Smooth muscle cell (in vitro differentiated cells): ENCODE data around the gene ANKRD39. TPM values are rescaled to one million over a fixed set of nuclear protein-coding genes. Genes with fewer than 3 reads are reported as not detected.

Source experiments
- DNase-seq: peaks from one replicate; lab custom pipeline; 2025; ENCODE audit not compliant: unreplicated experiment; lab: John Stamatoyannopoulos, UW
- H2AFZ ChIP-seq: fragments of 200-600 bp; sonication (generic); 2 replicates; pipeline ENCODE4 v1.6.0; 2016; ENCODE audit warnings: antibody characterized with exemption, low read depth, mild to moderate bottlenecking
- H3F3A ChIP-seq: fragments of 200-600 bp; sonication (generic); 2 replicates; pipeline ENCODE4 v1.6.0; 2017; ENCODE audit warnings: antibody characterized with exemption, low read depth
- H3K27ac ChIP-seq: fragments of 200-600 bp; sonication (generic); 2 replicates; pipeline ENCODE4 v1.5.1; 2016; ENCODE audit warnings: low read depth, mild to moderate bottlenecking
- H3K27me3 ChIP-seq: fragments of 200-600 bp; sonication (generic); 2 replicates; pipeline ENCODE4 v1.6.1; 2016; ENCODE audit warnings: low read depth, mild to moderate bottlenecking
- H3K36me3 ChIP-seq: fragments of 200-600 bp; sonication (generic); 2 replicates; pipeline ENCODE4 v1.5.1; 2016; ENCODE audit warnings: low read depth
- H3K4me1 ChIP-seq: fragments of 200-600 bp; sonication (generic); 2 replicates; pipeline ENCODE4 v1.5.1; 2016; ENCODE audit warnings: low read depth
- H3K4me2 ChIP-seq: fragments of 200-600 bp; sonication (generic); 2 replicates; pipeline ENCODE4 v1.6.0; 2016; ENCODE audit warnings: mild to moderate bottlenecking
- H3K4me3 ChIP-seq: fragments of 200-600 bp; sonication (generic); 2 replicates; pipeline ENCODE4 v1.5.1; 2016; ENCODE audit warnings: mild to moderate bottlenecking
- H3K79me2 ChIP-seq: fragments of 200-600 bp; sonication (generic); 2 replicates; pipeline ENCODE4 v1.6.0; 2016; ENCODE audit warnings: low read depth, mild to moderate bottlenecking
- H3K9ac ChIP-seq: fragments of 200-600 bp; sonication (generic); 2 replicates; pipeline ENCODE4 v1.6.0; 2016; ENCODE audit warnings: low read depth
- H3K9me3 ChIP-seq: fragments of 200-600 bp; sonication (generic); replicated peaks from 2 replicates; pipeline ENCODE4 v1.5.1; 2016; ENCODE audit warnings: low read depth
- H4K20me1 ChIP-seq: fragments of 200-600 bp; sonication (generic); 2 replicates; pipeline ENCODE4 v1.6.0; 2016; ENCODE audit warnings: low read depth
- WGBS: methylation state at CpG from one replicate; pipeline ENCODE4 v1.1.7; 2016; ENCODE audit warnings: low lambda C conversion rate; 5-methylcytosine and 5-hydroxymethylcytosine counted together
- polyA plus RNA-seq: library from polyadenylated mRNA; unstranded; fragments of >200 nt; fragmentation: Nextera tagmentation; extraction: Ambion mirVana; gene quantifications from 2 replicates; pipeline ENCODE4 v1.2.1, GENCODE V29; 2016
- total RNA-seq: library from RNA; depleted of rRNA; stranded (reverse); fragments of >200 nt; gene quantifications from 2 replicates; pipeline ENCODE4 v1.2.3, GENCODE V29; 2014
- TF ChIP-seq, protein P1 (sequence below): fragments of 200-600 bp; sonication (generic); IDR thresholded peaks from 2 replicates; pipeline ENCODE4 v1.5.1; 2017; ENCODE audit warnings: borderline replicate concordance, mild to moderate bottlenecking, antibody characterized with exemption; ENCODE audit not compliant: insufficient read depth, poor library complexity, severe bottlenecking

Gene ANKRD39
- total and polyA plus RNA-seq, 2 experiments from 2014 or later, result 7.9 to 16.5 TPM

DNA sequence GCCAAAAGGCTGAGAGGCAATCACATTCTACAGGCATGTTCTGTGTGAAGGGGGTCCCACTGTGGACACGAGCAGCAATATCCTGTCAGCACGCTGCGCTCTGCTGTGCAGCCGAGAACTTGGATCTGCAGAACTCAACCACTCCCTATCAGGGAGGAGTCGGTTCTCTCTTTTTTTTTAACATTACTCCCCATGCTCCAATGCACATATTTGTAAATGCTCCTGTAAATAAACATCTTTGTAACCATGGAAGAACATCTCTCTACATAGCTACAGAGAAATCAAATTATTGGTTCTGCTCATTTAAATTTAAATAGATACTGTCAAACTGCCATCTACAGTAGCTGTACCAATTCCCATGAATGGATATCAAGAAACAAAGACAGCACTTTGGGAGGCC lies 11.0 kb downstream of the ANKRD39 start:
- no peaks in the 10 kb centered on the region for H3K79me2 ChIP-seq
- WGBS, result 98% methylated on average over 5 of the region's 5 CpGs
- no peaks in the 10 kb centered on the region for H4K20me1 ChIP-seq
- TF ChIP-seq, protein P1, sequence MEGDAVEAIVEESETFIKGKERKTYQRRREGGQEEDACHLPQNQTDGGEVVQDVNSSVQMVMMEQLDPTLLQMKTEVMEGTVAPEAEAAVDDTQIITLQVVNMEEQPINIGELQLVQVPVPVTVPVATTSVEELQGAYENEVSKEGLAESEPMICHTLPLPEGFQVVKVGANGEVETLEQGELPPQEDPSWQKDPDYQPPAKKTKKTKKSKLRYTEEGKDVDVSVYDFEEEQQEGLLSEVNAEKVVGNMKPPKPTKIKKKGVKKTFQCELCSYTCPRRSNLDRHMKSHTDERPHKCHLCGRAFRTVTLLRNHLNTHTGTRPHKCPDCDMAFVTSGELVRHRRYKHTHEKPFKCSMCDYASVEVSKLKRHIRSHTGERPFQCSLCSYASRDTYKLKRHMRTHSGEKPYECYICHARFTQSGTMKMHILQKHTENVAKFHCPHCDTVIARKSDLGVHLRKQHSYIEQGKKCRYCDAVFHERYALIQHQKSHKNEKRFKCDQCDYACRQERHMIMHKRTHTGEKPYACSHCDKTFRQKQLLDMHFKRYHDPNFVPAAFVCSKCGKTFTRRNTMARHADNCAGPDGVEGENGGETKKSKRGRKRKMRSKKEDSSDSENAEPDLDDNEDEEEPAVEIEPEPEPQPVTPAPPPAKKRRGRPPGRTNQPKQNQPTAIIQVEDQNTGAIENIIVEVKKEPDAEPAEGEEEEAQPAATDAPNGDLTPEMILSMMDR, result no peak
- H3K27me3 ChIP-seq, result no peaks in the 10 kb centered on the region
- H3K9ac ChIP-seq, result no peak overlapping the region
- no peaks in the 10 kb centered on the region for H3K36me3 ChIP-seq
- H3K27ac ChIP-seq, result no peak overlapping the region
- no peak overlapping the region for H3K4me3 ChIP-seq
- H3F3A ChIP-seq, result no peaks in the 10 kb centered on the region
- H3K9me3 ChIP-seq, result no peaks in the 10 kb centered on the region
- DNase-seq, result no peak
- H3K4me1 ChIP-seq, result no peaks in the 10 kb centered on the region
- no peak overlapping the region for H2AFZ ChIP-seq
- no peak overlapping the region for H3K4me2 ChIP-seq

DNA sequence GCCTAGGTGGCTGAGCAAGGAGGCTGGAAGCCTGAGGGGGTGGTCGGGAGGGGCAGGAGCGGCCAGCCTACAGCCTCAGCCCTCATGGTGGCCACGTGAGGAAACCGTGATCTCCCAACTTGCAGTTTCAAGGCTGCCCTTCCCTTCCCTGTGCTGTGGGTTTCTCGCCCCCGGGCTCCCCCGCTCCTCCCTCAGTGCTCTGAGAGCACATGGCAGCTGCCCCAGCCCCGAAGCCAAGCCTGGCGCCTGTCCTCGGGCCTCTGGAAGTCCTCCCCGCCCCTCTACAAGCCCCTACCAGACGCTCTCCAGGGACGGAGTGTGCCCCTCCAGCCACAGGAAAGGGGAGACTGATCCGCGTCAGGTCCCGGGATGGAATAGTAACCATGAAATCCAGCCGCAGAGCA lies 13.4 kb downstream of the ANKRD39 start:
- Histone ChIP-seq H3K79me2 (no peaks in the 10 kb centered on the region), H4K20me1 (no peaks in the 10 kb centered on the region), H3K9me3 (no peaks in the 10 kb centered on the region), H2AFZ (no peak overlapping the region), H3K27ac (no peak overlapping the region), H3K4me3 (no peak overlapping the region), H3K36me3 (no peaks in the 10 kb centered on the region), H3K27me3 (no peaks in the 10 kb centered on the region), H3K4me1 (no peaks in the 10 kb centered on the region), H3K9ac (no peak overlapping the region), H3F3A (no peaks in the 10 kb centered on the region), H3K4me2 (no peak overlapping the region)
- 85% methylated on average over 14 of the region's 17 CpGs for WGBS
- TF ChIP-seq, protein P1, result no peak
- DNase-seq, result no peak

DNA sequence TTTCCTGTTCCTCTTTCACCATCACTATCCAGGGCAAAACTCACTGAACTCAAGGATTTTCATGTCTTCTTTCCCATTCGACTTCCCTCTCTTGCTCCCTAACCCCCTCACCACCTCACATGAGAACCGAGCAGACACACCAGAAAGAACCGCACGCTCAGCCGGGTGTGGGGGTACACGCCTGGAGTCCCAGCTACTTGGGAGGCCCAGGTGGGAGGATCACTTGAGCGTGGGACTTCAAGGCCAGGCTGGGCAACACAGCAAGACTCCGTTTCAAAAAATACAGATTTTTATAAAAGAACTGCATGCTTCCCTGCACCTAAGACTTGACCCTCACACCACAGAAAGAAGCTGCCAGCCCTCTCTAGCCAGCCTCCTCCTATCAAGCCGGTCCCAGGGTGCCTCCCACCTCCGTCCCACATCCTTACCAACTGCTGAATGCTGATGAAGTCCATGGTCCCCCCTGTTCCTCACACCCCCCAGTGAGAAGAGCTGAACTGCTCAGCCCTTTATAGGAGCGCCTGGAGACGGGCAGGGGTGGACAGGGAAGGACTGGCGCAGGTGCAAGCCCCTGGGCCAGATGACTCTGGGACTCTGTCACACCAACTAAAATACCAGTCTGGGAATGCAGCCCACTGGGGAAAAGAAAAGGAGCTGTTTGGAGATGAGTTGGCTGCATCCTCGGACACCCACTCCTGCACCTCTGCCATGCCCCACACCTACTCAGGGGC lies 14.1 kb downstream of the ANKRD39 start, which contains the start of gene ANKRD23:
Gene ANKRD23, minus strand, starts transcription at position 484 of the 731 bp plus-strand sequence. Its CDS starts 29 bp downstream, at position 455.
- Histone ChIP-seq H3K36me3 (no peaks in the 10 kb centered on the region), H3F3A (no peaks in the 10 kb centered on the region), H3K27ac (no peak within 1 kb of the TSS), H3K79me2 (no peaks in the 10 kb centered on the region), H3K9me3 (no peaks in the 10 kb centered on the region), H3K4me3 (no peak within 1 kb of the TSS), H2AFZ (no peak within 1 kb of the TSS), H3K4me2 (no peak within 1 kb of the TSS), H3K4me1 (no peaks in the 10 kb centered on the region), H3K27me3 (no peaks in the 10 kb centered on the region), H3K9ac (no peak within 1 kb of the TSS), H4K20me1 (no peaks in the 10 kb centered on the region)
- WGBS, result 96% methylated on average over 14 of the region's 14 CpGs
- TF ChIP-seq, protein P1, result no peak
- no peak for DNase-seq

DNA sequence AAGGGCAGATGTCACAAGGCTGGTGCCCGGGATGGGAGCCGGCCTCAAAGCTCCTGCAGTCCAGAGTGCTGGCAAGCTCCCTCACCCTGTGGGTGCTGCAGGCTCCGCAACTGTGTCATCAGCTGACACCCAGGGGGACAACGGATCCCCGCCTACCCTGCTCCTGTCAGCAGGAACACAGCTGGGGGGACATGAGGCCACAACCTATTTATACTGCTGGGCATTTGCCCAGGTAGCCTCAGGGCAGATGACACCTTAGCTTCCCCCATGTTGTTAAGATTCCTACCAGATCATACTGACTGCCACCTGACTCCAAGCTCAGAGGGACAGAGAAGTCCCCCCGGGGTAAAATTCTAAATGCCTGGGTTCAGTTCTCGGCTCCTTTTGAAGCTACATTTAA lies 15.2 kb downstream of the ANKRD39 start:
- no peak for DNase-seq
- no peaks in the 10 kb centered on the region for H3F3A ChIP-seq
- no peak overlapping the region for H3K9ac ChIP-seq
- no peaks in the 10 kb centered on the region for H3K27me3 ChIP-seq
- no peaks in the 10 kb centered on the region for H3K4me1 ChIP-seq
- WGBS, result 91% methylated on average over 7 of the region's 7 CpGs
- H3K36me3 ChIP-seq, result no peaks in the 10 kb centered on the region
- H2AFZ ChIP-seq, result no peak overlapping the region
- H3K9me3 ChIP-seq, result no peaks in the 10 kb centered on the region
- TF ChIP-seq, protein P1, result no peak
- no peaks in the 10 kb centered on the region for H4K20me1 ChIP-seq
- no peaks in the 10 kb centered on the region for H3K79me2 ChIP-seq
- no peak overlapping the region for H3K4me2 ChIP-seq
- no peak overlapping the region for H3K4me3 ChIP-seq
- H3K27ac ChIP-seq, result no peak overlapping the region
